Spleen (tissue), 11 donors: ENCODE results near the gene ODAD2. TPM values are rescaled to one million over a fixed set of nuclear protein-coding genes. Genes with fewer than 3 reads are reported as not detected.

Source experiments
- DNase-seq: peaks from one replicate; pipeline ENCODE4 v3.0.0-alpha.2; 2020
- H3K27ac ChIP-seq, 8 donors: fragments of 200-600 bp; sonication (generic) in 7 of 8; 1 replicate in 4 of 8; 2 replicates in 4 of 8; pipeline versions ENCODE4 v1.5.0 to v1.8.0; 2016 to 2021; ENCODE audit warnings: inconsistent platforms in 4 of 8, mild to moderate bottlenecking in 4 of 8, moderate library complexity in 1 of 8
- H3K27me3 ChIP-seq, 7 donors: fragments of 200-600 bp; sonication (generic) in 6 of 7; replicated peaks in 1 of 7; 1 replicate in 4 of 7; 2 replicates in 3 of 7; pipeline versions ENCODE4 v1.5.0 to v1.8.0; 2016 to 2021; ENCODE audit warnings: inconsistent platforms in 3 of 7, mild to moderate bottlenecking in 1 of 7
- H3K36me3 ChIP-seq, 6 donors: fragments of 200-600 bp; sonication (generic) in 5 of 6; 1 replicate in 4 of 6; 2 replicates in 2 of 6; pipeline versions ENCODE4 v1.5.0 to v1.8.0; 2016 to 2021; ENCODE audit warnings: inconsistent platforms in 2 of 6
- H3K4me1 ChIP-seq, 6 donors: fragments of 200-600 bp; sonication (generic) in 5 of 6; 1 replicate in 3 of 6; 2 replicates in 3 of 6; pipeline versions ENCODE4 v1.5.0 to v1.8.0; 2016 to 2021; ENCODE audit warnings: inconsistent platforms in 3 of 6
- H3K4me3 ChIP-seq, 8 donors: fragments of 200-600 bp; sonication (generic) in 7 of 8; 1 replicate in 4 of 8; 2 replicates in 4 of 8; pipeline versions ENCODE4 v1.5.0 to v1.8.0; 2016 to 2021; ENCODE audit warnings: inconsistent platforms in 4 of 8, mild to moderate bottlenecking in 4 of 8, moderate library complexity in 2 of 8
- H3K9me3 ChIP-seq, 8 donors: fragments of 200-600 bp; sonication (generic) in 7 of 8; 1 replicate in 4 of 8; 2 replicates in 4 of 8; pipeline versions ENCODE4 v1.5.0 to v1.8.0; 2016 to 2021; ENCODE audit warnings: inconsistent platforms in 4 of 8
- POLR2A ChIP-seq, 3 donors: fragments of 450-650 bp; IDR thresholded peaks; one replicate each; pipeline ENCODE4 v1.5.1; 2017; ENCODE audit warnings: antibody characterized with exemption in 3 of 3, mild to moderate bottlenecking in 1 of 3
- POLR2AphosphoS5 ChIP-seq, 3 donors: sonication (generic); formaldehyde crosslinking; IDR thresholded peaks; one replicate each; pipeline ENCODE4 v1.5.1; 2017; ENCODE audit warnings: antibody characterized with exemption in 3 of 3
- whole genome bisulfite sequencing, 5 donors: extraction: QIAGEN DNeasy Blood & Tissue Kit in 3 of 5; methylation state at CpG; one replicate each; pipeline versions ENCODE4 v1.1.5 to v1.1.7; 2013 to 2018; 5-methylcytosine and 5-hydroxymethylcytosine counted together
- intact Hi-C: fragments of 100-400 bp; cut with DNase I; formaldehyde crosslinking; loops from one replicate; pipeline ENCODE4 v1.15.0; 2023; ENCODE audit warnings: low total_unique reads
- polyA plus RNA-seq, 3 donors: library from polyadenylated mRNA; stranded (reverse); fragments of 200-250 nt; gene quantifications; one replicate each; pipeline ENCODE4 v1.2.1, GENCODE V29; 2013
- total RNA-seq, 7 donors: library from RNA; depleted of rRNA in 3 of 7; stranded (reverse); fragments of >200 nt in 3 of 7; fragmentation: NEBNext Ultra II Directional in 4 of 7; extraction: Animal tissue kit (Norgen Biotek cat#: 25700) in 4 of 7; gene quantifications; one replicate each; pipeline versions ENCODE4 v1.1.0 to v1.2.1, GENCODE V29; 2016 to 2021
- TF ChIP-seq, protein P1 (sequence below), 11 experiments: fragments of 200-600 bp in 7 of 11; fragments of 450-650 bp in 4 of 11; sonication (generic) in 4 of 11; IDR thresholded peaks in 8 of 11; conservative IDR thresholded peaks in 3 of 11; 1 replicate in 7 of 11; 2 replicates in 4 of 11; pipeline versions ENCODE4 v1.4.0 to v1.8.0; 2016 to 2021; ENCODE audit warnings: antibody characterized with exemption in 11 of 11, inconsistent platforms in 4 of 11, mild to moderate bottlenecking in 1 of 11
- donor health status: healthy with polysubstance abuse.
- donor health status: DM: no; HTN: no; CAD: no; lungs with moderate emphysema.
- donor health status: DM: no; HTN: no; CAD: no.
- donor health status: Bipolar disorder and iron deficiency.
- donor health status: healthy.
- donor health status: DM: no; HTN: no; CAD: no.
- donor health status: DM: yes; HTN: yes; CAD: no.

The ODAD2 gene
- total and polyA plus RNA-seq, 10 donors = 0.03 to 0.72 (median 0.29) TPM; not detected in 2

- Histone ChIP-seq H3K9me3 (peaks cover 0 to 11% (median 5%) of the 10 kb centered on the region in 8 donors), H3K27ac (no peak overlapping the region), H3K27me3 (peaks cover 0 to 11% (median 0%) of the 10 kb centered on the region in 7 donors), H3K4me1 (no peaks in the 10 kb centered on the region), H3K4me3 (no peak overlapping the region), H3K36me3 (no peaks in the 10 kb centered on the region)
- 20 to 30% (median 24%) methylated on average over 1 of the region's 1 CpG for WGBS, 5 donors
- intact Hi-C loops = no loop called here
- DNase-seq = no peak
- TF ChIP-seq, protein P1, sequence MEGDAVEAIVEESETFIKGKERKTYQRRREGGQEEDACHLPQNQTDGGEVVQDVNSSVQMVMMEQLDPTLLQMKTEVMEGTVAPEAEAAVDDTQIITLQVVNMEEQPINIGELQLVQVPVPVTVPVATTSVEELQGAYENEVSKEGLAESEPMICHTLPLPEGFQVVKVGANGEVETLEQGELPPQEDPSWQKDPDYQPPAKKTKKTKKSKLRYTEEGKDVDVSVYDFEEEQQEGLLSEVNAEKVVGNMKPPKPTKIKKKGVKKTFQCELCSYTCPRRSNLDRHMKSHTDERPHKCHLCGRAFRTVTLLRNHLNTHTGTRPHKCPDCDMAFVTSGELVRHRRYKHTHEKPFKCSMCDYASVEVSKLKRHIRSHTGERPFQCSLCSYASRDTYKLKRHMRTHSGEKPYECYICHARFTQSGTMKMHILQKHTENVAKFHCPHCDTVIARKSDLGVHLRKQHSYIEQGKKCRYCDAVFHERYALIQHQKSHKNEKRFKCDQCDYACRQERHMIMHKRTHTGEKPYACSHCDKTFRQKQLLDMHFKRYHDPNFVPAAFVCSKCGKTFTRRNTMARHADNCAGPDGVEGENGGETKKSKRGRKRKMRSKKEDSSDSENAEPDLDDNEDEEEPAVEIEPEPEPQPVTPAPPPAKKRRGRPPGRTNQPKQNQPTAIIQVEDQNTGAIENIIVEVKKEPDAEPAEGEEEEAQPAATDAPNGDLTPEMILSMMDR (IDR thresholded peaks at IDR 0.05 in 8 of 11, conservative IDR thresholded peaks at IDR 0.05 in 3 of 11) = peak in 3 of 11 experiments; percentile 7 to 33 (median 26)
- TF ChIP-seq POLR2AphosphoS5 (IDR thresholded peaks at IDR 0.05) = no peak
Measured at GRCh38 chr10:27783660-27784059, 215.2 kb downstream of the ODAD2 start.

DNA sequence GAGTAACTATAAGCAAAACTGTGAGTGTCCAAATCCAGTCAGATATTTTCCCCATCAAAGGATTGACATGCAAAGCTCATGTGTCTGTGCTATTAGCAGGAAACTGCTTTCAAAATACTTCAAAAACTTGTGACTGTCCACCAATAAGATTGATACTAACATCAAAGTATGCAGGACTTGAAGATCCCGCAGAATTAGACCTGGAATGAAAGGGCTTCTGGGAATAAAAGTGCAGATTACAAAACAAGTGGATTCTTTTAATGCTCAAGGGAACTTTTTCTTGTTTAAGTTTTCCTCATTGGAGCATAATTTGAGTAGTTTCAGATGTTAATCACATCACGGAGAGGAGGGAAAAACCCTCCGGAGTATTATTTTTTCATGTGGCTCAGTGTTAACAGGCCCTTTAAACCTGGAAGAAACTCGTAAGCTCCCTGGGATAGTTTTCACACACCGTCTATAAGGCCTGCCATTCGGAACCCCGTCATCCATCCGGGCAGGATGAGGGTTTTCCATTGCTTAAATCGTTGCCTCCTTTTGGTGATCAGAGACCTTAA lies 219.3 kb downstream of the ODAD2 start:
- 69 to 81% (median 79%) methylated on average over 9 of the region's 9 CpGs for WGBS, 5 donors
- no peaks in the 10 kb centered on the region for H3K4me1 ChIP-seq
- no peak overlapping the region for H3K4me3 ChIP-seq
- TF ChIP-seq POLR2AphosphoS5 (IDR thresholded peaks at IDR 0.05) (no peak), POLR2A (IDR thresholded peaks at IDR 0.05) (no peak)
- TF ChIP-seq, protein P1 (IDR thresholded peaks at IDR 0.05 in 8 of 11, conservative IDR thresholded peaks at IDR 0.05 in 3 of 11) = no peak
- no peaks in the 10 kb centered on the region for H3K36me3 ChIP-seq
- no peak for DNase-seq
- peaks cover 0 to 28% (median 2%) of the 10 kb centered on the region in 7 donors for H3K27me3 ChIP-seq
- intact Hi-C loops = no loop called here
- no peak overlapping the region for H3K27ac ChIP-seq
- peaks cover 0 to 11% (median 5%) of the 10 kb centered on the region in 8 donors for H3K9me3 ChIP-seq

DNA sequence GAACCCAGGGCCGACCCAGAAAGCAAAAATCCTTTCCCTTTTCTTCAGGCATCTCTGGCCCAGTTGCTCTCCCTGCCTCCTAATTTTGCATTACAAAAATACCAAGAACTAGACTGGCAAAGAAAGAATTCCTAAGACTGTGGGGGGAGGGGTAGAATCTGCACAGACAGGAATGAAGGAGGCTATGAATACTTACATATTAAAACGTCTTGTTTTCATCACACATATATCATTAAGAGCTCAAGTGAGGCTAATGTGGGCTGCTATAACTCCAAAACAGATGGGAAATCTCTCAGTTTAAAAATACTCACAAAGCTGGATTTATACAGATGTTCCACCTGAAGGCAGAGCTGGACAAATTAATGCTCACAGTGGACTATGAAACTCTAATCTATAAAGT lies 224.0 kb downstream of the ODAD2 start:
- H3K27me3 ChIP-seq = peaks cover 0 to 48% (median 7%) of the 10 kb centered on the region in 7 donors
- no peaks in the 10 kb centered on the region for H3K9me3 ChIP-seq
- no peak overlapping the region for H3K27ac ChIP-seq
- intact Hi-C loops = no loop called here
- H3K4me1 ChIP-seq = no peaks in the 10 kb centered on the region
- no peak for DNase-seq
- no peak for TF ChIP-seq POLR2AphosphoS5 (IDR thresholded peaks at IDR 0.05)
- TF ChIP-seq, protein P1 (IDR thresholded peaks at IDR 0.05 in 8 of 11, conservative IDR thresholded peaks at IDR 0.05 in 3 of 11) = no peak
- H3K4me3 ChIP-seq = no peak overlapping the region
- no peaks in the 10 kb centered on the region for H3K36me3 ChIP-seq
- 43 to 65% (median 54%) methylated on average over 2 of the region's 2 CpGs for WGBS, 5 donors

DNA sequence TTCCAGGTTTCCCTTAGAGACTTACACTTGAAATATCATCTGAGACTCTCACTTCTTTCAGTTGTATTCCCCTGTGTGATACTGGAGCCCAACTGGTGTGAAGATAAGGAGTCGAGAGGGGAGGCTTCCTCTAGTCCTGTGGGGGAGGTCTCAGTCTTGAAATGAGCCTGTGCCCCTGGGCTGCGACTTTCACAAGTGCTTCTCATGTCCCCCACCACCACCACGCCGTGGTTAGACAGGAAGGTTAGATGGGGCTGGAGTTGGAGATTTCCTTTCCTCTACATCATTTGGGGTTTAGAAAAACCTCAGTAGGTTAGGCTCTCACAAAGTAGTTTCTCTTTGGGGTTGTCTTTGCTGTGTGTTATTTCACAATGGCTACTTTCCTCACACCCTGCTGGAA lies 227.6 kb downstream of the ODAD2 start:
- no peaks in the 10 kb centered on the region for H3K36me3 ChIP-seq
- intact Hi-C loops = no loop called here
- no peak overlapping the region for H3K4me3 ChIP-seq
- no peaks in the 10 kb centered on the region for H3K9me3 ChIP-seq
- DNase-seq = no peak
- WGBS, 5 donors = 20 to 51% (median 27%) methylated on average over 4 of the region's 4 CpGs
- H3K27me3 ChIP-seq = peaks cover 0 to 34% (median 7%) of the 10 kb centered on the region in 7 donors
- no peak overlapping the region for H3K27ac ChIP-seq
- no peaks in the 10 kb centered on the region for H3K4me1 ChIP-seq
- TF ChIP-seq, protein P1 (IDR thresholded peaks at IDR 0.05 in 8 of 11, conservative IDR thresholded peaks at IDR 0.05 in 3 of 11) = no peak
- TF ChIP-seq POLR2A (IDR thresholded peaks at IDR 0.05) (no peak), POLR2AphosphoS5 (IDR thresholded peaks at IDR 0.05) (no peak)
